Suprapubic skin (tissue), 3 donors: ENCODE measurements around the gene KIAA1143.

ENCODE experiments used
- CTCF ChIP-seq, 2 donors: fragments of 200-600 bp in 1 of 2; fragments of 450-650 bp in 1 of 2; sonication (generic) in 1 of 2; IDR thresholded peaks; one replicate each; pipeline ENCODE4 v1.5.1; 2016 to 2019; ENCODE audit warnings: antibody characterized with exemption in 2 of 2, mild to moderate bottlenecking in 1 of 2, moderate library complexity in 1 of 2
- POLR2A ChIP-seq, 2 donors: fragments of 450-650 bp; IDR thresholded peaks; one replicate each; pipeline ENCODE4 v1.6.1; 2017; ENCODE audit warnings: antibody characterized with exemption in 2 of 2, mild to moderate bottlenecking in 2 of 2, moderate library complexity in 2 of 2

- TF ChIP-seq CTCF (IDR thresholded peaks at IDR 0.05): no peak
- peak in 1 of 2 donors; percentile 50 for TF ChIP-seq POLR2A (IDR thresholded peaks at IDR 0.05)
Observed at GRCh38 chr3:44761424-44762169, at the start of gene KIAA1143, which contains the start of gene KIF15.
